H4 (cell line): Measurements from ENCODE around the gene SPATS2L. TPM values are rescaled to one million over a fixed set of nuclear protein-coding genes. Genes with fewer than 3 reads are reported as not detected.

Source experiments
- DNase-seq: peaks from one replicate; pipeline ENCODE4 v3.0.0-alpha.2; 2015; ENCODE audit warnings: low spot score
- total RNA-seq: library from RNA; depleted of rRNA; stranded (reverse); fragments of >200 nt; shearing (Covaris generic); gene quantifications from 2 replicates; pipeline ENCODE4 v1.2.3, GENCODE V29; 2014; rRNA removed

Gene SPATS2L, protein sequence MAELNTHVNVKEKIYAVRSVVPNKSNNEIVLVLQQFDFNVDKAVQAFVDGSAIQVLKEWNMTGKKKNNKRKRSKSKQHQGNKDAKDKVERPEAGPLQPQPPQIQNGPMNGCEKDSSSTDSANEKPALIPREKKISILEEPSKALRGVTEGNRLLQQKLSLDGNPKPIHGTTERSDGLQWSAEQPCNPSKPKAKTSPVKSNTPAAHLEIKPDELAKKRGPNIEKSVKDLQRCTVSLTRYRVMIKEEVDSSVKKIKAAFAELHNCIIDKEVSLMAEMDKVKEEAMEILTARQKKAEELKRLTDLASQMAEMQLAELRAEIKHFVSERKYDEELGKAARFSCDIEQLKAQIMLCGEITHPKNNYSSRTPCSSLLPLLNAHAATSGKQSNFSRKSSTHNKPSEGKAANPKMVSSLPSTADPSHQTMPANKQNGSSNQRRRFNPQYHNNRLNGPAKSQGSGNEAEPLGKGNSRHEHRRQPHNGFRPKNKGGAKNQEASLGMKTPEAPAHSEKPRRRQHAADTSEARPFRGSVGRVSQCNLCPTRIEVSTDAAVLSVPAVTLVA
- 55.5 and 68.1 TPM in 2 replicates for total RNA-seq

DNA sequence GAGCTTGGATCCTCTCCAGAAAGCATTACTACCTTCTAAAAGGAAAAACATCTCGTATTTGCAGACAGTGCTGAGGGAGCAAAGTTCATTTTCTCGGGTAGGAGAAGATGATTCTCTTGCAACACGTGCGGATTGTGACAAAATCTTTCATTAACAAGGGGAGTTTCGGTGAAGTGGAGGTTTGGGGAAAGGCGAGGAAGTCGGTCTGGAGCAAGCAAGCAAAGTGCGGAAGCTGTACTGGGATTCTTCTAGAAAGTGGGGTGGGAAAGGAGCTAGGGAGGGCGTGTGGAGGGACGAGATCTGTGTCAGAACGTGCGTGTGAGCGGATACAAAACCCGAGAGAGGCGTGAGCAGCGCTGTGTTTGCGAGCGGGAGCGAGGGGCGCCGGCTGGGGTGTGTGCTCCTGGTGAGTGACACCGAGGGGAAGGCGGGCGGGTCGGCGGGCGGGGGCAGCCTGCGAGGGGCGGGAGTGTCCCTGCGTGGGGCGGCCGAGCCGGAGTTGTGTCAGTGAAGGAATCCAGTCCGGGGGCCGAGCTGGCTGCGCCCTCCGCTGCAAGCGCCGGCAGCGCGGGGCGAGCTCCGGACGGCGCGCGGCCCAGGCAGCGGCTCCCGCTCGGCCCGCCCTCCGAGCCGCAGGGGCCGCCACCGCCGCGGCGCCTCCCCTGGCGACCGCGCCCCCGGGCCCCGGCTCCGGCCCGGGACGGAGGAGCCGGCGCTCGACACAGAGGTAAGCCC lies at the start of gene SPATS2L:
Gene SPATS2L, plus strand, starts transcription at position 498 of the 735 bp plus-strand sequence. CDS start 82,552 bp downstream, outside the sequence.
- peak; percentile 44 for DNase-seq

DNA sequence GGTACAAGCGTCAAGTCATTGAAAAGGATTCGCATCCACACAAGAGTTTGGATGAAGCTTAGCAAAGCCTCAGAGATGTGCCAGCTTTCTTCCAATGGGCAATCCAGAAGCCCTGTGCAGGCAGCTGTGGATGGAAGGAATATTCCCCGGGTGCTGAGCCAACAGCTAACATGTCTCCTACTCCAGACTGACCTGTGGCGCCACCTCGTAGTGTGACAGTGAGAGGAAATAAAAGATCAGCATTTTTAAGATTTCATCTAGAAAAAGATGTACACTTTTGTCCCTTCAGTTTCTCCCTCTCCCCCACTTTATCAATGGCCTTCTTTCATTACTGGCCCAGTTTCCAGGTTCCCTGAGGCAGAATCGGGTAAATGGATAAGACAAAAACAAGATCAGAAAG lies 48.9 kb upstream of the SPATS2L start:
- DNase-seq = no peak

DNA sequence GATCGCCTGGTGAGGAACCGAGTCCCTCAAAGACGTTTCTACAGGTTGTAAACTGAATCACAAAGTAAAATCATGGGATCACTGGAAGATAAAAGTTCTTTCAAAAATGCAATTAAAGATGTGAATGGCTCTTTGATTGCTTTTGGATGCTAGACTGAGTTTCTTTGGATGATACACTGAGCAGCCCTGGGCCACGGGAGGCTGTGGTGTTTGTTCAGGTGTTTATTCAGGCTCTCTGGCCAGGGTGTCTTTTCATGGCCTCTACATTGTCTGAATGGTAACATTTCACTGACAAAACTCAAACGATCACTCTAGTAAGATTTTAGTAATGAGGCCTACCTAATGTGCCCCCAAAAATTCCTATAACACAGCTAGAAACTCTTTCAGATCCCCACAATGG lies 48.4 kb upstream of the SPATS2L start:
- no peak for DNase-seq

DNA sequence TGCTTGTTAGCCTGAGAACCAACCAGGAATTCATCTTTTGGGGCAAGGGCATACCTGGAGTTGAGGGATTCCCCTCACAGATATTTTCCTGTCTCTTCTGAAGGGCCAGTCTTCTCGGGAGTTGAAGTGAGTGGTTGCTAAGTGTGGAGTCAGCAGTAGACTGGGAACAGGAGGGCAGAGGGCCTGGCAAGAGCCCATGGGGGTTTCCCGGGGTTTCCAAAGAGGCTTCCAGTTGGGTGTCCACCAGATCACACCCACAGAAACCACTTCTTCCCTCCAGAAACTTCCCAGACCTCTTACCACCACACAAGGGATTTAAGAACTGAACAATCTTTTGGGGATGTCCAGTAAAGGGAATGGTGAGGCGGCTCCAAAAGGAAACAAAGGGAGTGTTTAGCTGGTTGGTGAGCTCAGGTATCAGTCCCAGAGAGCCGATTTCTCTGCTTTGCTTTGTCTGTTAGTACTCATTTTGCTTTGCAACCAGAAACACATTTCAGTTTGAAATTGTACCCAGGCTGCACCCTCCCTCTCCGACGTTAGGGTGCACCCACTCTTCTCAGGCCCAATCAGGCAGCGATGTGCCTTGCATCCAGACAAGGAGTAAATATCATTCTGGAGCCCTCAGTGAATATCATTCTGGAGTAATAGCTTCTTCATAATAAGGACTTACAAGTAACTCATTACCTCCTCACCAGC lies 47.5 kb upstream of the SPATS2L start:
- no peak for DNase-seq

DNA sequence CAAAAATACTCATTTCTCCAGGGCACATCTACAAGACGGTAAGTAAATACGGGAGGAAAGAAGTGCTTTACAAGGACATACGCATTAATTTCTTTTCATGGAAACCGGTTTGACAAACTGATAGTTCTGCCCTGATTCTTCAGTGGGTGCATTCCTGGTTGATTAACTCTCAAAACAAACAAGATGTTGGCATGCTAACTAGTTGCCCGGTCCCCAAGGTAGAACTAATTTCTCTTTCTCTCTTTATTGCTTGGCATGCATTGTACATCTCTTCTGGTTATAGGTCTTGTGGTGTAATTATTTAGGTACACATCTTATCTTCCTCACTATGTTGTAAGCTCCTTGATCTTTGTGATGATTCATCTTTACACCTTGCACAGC lies 46.9 kb upstream of the SPATS2L start:
- DNase-seq = no peak

DNA sequence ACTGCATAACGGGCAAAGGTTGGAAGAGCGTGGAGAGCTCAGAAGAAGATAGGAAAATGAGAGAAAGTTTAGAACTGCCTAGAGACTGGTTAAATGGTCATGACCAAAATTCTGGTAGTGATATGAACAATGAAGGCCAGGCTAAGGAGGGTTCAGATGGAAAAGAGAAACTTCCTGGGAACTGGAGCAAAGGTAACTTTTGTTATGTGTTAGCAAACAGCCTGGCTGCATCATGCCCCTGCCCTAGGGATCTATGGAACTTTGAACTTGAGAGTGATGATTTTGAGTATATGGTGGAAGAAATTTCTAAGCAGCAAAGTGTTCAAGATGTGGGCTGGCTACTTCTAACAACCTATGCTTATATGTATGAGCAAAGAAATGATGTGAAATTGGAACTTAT lies 44.4 kb upstream of the SPATS2L start:
- DNase-seq = no peak

DNA sequence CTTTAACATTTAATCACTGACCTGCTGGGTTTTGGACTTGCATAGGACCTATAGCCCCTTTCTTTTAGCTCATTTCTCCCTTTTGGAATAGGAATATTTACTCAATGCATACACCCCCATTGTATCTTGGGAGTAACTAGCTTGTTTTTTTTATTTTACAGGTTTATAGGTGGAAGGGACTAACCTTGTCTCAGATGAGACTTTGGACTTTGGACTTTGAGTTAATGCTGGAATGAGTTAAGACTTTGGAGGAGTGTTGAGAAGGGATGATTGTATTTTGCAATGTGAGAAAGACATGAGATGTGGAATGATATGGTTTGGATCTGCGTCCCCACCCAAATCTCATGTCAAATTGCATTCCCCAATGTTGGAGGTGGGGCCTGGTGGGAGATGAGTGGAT lies 43.2 kb upstream of the SPATS2L start:
- no peak for DNase-seq

DNA sequence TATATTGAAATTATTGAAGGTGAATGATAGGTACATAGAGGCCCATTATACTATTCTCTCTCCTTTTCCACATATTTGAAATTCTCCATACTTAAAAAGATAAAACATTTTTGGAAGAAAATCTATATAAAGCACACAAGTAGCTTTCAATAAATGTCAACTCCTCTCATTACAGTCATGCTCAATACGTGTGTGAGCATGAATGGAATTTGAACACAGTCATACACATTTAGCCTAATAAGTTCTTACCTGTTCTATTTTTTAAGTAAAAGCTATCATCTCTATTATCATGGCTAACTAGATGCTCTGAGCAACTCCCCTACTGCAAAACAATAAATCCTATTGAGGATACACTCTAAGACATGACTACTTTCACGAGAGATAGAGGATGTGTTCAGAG lies 41.9 kb upstream of the SPATS2L start:
- no peak for DNase-seq

DNA sequence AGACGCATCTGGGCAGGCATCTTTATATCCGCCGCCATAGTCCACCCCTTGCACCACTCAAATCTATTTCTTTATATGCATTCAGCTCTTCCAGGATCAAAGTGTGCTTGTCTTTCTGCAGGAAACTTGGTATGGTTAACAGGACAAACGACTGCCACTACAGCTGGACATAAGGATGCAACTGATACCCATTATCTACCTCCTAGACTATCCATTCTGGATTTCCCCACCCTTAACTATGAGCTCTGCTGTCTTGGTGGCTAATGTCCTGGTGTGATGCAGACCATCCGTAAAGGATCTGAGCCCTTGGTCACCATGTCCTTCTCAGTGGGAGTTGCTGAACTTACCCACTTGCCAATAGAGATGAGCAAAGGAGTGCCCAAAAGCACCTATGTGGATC lies 40.1 kb upstream of the SPATS2L start:
- no peak for DNase-seq

DNA sequence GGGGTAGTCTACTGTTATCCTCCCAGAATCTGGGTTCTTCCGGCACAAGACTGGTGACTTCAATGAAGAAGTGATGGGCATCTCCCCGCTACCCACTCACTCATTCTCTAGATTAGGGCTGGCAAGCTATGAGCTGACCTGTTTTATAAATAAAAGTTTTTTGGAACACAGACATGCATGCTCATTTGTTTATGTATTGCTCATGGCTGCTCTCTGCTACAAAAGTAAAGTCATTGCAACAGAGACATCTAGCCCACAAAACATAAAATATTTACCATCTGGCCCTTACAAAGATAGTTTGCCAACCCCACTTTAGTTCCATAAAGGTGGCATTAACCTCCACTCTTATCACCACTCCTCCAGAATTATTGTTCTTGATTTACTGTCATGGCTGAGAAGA lies 39.1 kb upstream of the SPATS2L start:
- no peak for DNase-seq

DNA sequence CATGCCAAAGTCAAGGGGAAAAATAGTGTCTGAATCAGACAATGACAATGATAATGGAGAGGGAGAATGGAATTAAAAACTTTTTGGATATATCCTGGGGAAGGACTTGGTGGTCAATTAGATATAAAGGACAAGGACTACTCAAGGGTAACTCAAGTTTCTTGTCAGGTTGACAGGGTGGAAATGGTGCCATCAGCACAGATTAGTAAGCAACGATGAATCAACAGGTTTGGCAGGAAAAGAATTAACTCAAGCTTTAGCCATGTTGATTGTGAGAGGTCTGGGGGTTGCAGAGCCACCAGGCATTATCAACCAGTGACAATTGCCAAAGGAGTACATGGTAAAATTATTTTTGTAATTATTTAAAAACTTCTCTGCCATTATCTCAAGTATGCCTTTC lies 35.8 kb upstream of the SPATS2L start:
- DNase-seq = no peak

DNA sequence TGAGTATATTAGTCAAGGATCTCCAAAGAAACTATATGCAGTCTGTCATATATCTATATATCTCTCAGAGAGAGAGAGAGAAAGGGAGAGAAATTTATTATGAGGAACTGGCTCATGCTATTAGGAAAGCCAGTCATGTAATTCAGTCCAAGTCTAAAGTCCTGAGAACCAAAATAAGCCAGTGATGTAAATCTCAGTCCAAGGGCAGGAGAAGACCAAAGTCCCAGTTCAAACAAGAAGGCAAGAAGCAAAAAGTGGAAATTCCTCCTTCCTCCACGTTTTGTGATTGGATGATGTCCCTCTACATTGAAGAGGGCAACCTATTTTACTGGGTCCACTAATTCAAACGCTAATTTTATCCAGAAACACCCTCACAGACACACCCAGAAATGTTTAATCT lies 34.2 kb upstream of the SPATS2L start:
- no peak for DNase-seq

DNA sequence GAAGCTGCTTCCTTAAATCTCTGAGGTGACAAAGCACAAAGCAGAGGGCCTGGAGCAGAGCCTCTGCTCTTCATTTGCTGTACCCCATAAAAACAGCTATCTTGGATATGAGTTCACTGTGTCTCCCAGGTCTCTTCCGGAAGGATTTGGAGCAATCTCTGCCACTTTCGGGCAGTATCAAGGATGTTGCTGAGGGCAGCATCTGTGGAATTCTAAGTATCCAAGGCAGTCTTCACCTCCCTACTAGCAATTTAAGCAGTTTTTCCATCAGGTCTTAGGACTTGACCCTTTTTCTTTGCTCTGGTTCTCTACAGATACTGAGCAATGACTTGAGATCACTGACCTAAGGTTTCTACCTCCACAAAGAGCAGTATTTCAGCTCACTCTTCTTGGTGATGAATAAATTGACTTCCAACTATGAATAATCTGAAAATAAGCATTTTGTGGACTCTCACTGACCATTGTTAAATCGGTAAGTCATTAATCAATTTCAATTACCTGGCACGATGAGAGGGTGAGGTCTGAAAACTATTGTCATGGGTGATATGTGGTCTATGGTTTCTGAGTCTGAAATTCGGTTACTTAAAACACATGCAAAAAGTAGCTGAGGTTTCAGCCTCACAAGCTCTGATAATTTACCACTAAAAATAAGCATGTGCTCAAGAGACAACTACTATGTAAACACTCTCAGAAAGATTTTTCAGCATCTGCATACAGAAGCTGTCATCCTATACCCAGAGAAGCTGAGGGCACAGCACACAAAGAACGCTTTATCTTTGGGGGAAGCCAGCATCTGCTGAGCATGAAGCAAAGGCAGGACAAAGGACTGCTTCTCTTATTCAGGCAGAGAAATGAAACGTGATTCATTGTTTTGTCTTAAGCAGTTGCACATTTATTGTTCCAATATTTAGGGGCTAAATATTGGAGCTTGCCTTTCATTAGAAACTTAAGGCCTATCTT lies 32.1 kb upstream of the SPATS2L start:
- DNase-seq = no peak

DNA sequence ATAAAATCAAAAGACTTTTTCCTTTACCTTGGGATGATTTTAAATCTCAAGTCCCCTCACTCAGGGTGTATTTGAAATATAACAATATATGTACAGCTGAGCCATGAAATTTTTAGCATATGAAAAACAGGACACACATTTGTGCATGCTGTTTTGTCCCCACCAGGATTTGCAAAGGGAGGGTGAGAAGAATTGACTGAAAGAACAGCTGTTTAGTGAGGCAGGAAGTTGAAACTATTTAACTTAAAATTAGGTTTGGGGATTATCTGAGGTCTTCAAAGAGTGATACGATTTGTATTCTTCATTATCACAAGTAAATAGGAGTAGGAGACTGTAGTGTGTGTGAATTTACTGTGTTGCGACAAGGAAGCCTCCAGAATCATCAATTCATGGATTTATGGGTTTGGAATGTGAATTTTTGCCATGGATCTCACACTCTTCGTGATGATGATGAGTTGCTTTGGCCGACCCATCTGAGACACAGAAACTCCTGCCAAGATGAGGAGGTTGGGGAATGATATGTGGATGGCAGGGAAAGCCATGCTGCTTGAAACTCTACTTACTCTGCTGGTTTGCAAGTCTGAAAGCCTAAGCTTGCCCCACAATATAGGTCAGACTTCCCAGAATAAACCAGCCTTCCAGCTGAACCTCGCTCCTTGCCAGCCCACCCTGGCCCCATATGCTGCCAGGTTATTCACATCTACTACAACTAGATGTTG lies 31.0 kb upstream of the SPATS2L start:
- no peak for DNase-seq

DNA sequence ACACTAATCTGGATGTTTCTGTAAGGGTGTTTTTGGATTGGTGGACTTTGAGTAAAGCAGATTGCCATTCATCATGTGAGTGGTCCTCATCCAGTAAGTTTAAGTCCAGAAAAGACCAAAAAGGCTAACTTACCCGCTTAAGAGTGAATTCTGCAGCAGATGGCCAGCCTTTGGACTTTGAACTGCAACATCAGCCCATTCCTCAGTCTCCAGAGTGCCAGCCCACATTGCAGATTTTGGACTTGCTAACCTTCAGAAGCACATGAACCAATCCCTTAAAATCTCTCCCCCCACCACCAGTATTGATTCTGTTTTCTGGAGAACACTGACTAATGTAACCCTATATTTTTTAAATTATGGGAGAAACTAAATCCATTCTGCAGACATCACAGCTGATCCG lies 30.0 kb upstream of the SPATS2L start:
- DNase-seq = no peak

DNA sequence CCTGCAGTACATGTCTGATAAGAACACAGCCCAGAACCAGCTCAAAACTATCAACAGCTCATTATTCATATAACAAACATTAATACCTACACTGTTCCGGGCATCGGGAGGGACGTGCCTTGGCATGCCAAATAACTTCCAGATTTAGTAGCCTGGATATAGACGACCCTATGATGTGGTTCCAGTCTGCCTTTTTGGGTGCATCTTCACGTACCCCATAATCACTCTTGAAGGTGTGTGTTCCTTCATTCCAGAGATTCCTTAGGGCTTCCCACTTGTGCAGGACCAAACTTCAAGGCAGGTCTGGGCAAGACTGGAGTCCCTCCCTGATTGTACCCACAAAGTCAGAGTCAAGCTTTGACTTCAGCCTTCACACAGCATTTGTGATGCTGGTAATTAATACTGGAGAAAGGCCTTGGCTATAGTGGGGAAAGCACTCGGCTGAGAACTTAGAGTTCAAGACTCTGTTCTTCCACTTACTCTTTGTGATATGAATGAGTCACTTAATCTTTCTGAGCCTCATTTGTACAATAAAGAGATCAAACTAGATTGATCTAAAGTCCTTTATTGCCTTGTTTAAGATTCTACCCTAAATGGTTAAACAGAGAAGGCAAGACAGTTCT lies 27.7 kb upstream of the SPATS2L start:
- DNase-seq = no peak

DNA sequence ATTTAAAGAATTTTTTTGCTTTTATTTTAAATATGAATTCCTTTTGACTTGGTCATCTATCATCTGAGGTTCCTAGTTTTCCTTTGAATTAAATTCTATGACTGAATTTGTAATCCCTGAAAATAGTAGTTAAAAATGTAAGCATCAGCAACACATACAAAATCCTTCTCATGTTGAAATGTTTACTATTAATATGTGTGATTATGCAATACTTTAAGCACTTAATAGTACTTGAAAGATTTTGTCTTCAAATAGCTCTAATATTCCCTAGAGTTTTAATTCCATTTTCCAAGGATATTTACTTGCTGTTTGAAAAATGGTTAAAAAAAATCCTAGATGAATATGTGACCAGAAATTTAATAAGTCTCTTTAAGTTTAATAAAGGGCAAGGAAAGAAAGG lies 26.6 kb upstream of the SPATS2L start:
- DNase-seq = no peak

DNA sequence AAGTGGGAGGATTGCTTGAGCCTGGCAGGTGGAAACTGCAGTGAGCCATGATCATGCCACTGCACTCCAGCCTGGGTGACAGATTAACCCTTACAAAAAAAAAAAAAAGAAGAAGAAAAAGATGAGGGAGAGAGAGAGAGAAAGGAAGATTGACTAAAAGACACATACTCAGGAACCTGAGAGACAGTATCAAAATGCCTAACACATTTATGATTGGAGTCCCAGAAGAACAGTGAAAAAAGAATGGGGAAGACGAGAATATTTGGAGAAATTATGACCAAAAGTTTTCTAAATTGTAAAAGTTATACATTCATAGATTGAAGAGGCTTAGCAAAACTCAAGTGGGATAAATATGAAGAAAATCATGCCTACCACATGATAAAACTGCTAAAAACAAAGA lies 19.9 kb upstream of the SPATS2L start:
- DNase-seq = no peak

DNA sequence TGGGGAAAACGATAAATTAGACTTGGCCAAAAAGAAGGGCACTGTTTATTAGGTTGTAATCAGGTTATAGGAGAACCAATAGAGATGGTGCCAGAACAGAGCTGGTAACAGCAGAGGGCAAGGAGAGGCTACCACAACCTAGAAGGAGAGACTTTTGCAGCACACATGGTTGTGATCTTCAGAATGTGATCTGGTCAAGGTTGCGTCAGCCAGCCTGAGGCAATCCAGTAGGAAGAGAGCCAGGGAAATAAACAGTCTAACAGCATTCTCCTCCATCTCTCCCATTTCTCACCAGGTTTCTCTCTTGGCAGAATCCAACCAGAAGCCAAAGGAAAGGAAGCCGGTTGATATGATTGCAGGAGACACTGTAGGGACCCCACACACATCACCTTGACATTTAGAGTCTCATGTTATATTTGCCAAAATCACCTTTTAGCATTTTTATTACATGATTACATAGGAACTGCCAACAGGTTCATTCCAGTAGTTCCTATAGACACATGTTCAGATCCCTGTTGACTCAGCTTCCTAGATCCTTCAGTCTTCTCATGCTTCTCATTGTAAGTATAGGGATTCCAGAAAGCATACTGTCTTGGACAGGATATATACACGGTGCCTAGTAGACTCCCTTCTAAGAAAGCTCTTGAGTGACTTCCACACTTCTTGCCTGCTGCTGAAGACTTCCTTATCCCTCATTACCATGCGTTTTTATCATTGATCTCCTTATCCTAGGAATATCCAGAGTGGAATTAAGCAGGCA lies 17.6 kb upstream of the SPATS2L start:
- DNase-seq = peak; percentile 70
